Measurements from ENCODE around the gene BRPF3. TPM values are rescaled to one million over a fixed set of nuclear protein-coding genes. Genes with fewer than 3 reads are reported as not detected.
A peak's percentile ranks its signal among the peaks of the same experiment; 100 is the strongest.

The BRPF3 gene
- total and polyA plus RNA-seq, 9 of the 15 experiments (the other 6 are each of a cell fraction or from before 2014, with no cell fraction given), result 2.2 to 19.3 (median 8.0) TPM

GRCh38 chr6:36196113-36196879 is at the start of gene BRPF3 (continued):
- TF ChIP-seq ZNF318 (IDR thresholded peaks at IDR 0.05; ENCODE audit: borderline replicate concordance in 1 of 2, low read depth in 1 of 2) (no peak), GATA2 (CRISPR knock-in tag; IDR thresholded peaks at IDR 0.05) (no peak), SRSF3 (IDR thresholded peaks at IDR 0.05; ENCODE audit: insufficient read depth, low read length) (no peak), UBTF (IDR thresholded peaks at IDR 0.05; ENCODE audit: borderline replicate concordance in 1 of 2, low read depth in 2 of 2, low read length in 2 of 2) (peak in 1 of 2 experiments; percentile 91; a peak in 3 of 4 replicates), GABPB1 (CRISPR knock-in tag; IDR thresholded peaks at IDR 0.05) (no peak), ZNF41 (CRISPR knock-in tag; conservative IDR thresholded peaks at IDR 0.05) (no peak), MED1 (CRISPR knock-in tag; IDR thresholded peaks at IDR 0.05; ENCODE audit: borderline replicate concordance) (no peak), STAT5A (IDR thresholded peaks at IDR 0.05; ENCODE audit: borderline replicate concordance, low read length) (no peak), ZNF609 (CRISPR knock-in tag; IDR thresholded peaks at IDR 0.05; ENCODE audit: borderline replicate concordance) (no peak), ZNF253 (CRISPR knock-in tag; conservative IDR thresholded peaks at IDR 0.05) (no peak), KLF10 (CRISPR knock-in tag; IDR thresholded peaks at IDR 0.05) (no peak)
